Right lobe of liver (tissue), 6 donors: Measurements from ENCODE around the gene PCSK4. TPM values are rescaled to one million over a fixed set of nuclear protein-coding genes. Genes with fewer than 3 reads are reported as not detected.

ENCODE experiments used
- ATAC-seq, 4 donors: fragments of 200-7000 bp; cut with Tn5 transposase; one replicate each; pipeline ENCODE4 v1.9.1; 2020; ENCODE audit warnings: mild to moderate bottlenecking in 4 of 4, moderate library complexity in 4 of 4
- DNase-seq, 3 donors: peaks; one replicate each; pipeline ENCODE4 v3.0.0-alpha.2; 2020
- H3K27ac ChIP-seq, 3 donors: fragments of 200-600 bp; one replicate each; pipeline ENCODE4 v1.8.0; 2022
- H3K27me3 ChIP-seq, 2 donors: fragments of 200-600 bp; one replicate each; pipeline ENCODE4 v1.8.0; 2022
- H3K36me3 ChIP-seq, 4 donors: fragments of 200-600 bp; sonication (generic) in 1 of 4; one replicate each; pipeline versions ENCODE4 v1.5.1 to v1.8.0; 2017 to 2022; ENCODE audit warnings: control low read depth in 1 of 4
- H3K4me1 ChIP-seq, 4 donors: fragments of 200-600 bp; sonication (generic) in 1 of 4; one replicate each; pipeline versions ENCODE4 v1.5.1 to v1.8.0; 2017 to 2022; ENCODE audit warnings: control low read depth in 1 of 4
- H3K4me3 ChIP-seq, 3 donors: fragments of 200-600 bp; one replicate each; pipeline ENCODE4 v1.8.0; 2022
- H3K9me3 ChIP-seq, 4 donors: fragments of 200-600 bp; sonication (generic) in 1 of 4; one replicate each; pipeline versions ENCODE4 v1.5.1 to v1.8.0; 2017 to 2022; ENCODE audit warnings: control low read depth in 1 of 4
- CTCF ChIP-seq, 4 donors: fragments of 200-600 bp in 3 of 4; fragments of 450-650 bp in 1 of 4; IDR thresholded peaks; one replicate each; pipeline versions ENCODE4 v1.5.1 to v1.8.0; 2016 to 2022; ENCODE audit warnings: antibody characterized with exemption in 4 of 4, mild to moderate bottlenecking in 2 of 4
- POLR2A ChIP-seq: fragments of 450-650 bp; IDR thresholded peaks from one replicate; pipeline ENCODE4 v1.6.1; 2017; ENCODE audit warnings: antibody characterized with exemption, mild to moderate bottlenecking
- WGBS: methylation state at CpG from one replicate; pipeline ENCODE4 v1.1.6; 2018; ENCODE audit warnings: low coverage, low lambda C conversion rate; ENCODE audit not compliant: insufficient coverage; ENCODE audit errors: missing lambda C conversion rate; 5-methylcytosine and 5-hydroxymethylcytosine counted together
- intact Hi-C, 2 donors: fragments of 100-400 bp; cut with DNase I; formaldehyde crosslinking; loops; one replicate each; pipeline versions ENCODE4 v1.11.2 to v1.14.1; 2022
- total RNA-seq, 6 experiments: library from RNA; depleted of rRNA in 2 of 6; stranded (reverse); fragments of >200 nt in 2 of 6; fragmentation: NEBNext Ultra II Directional in 3 of 6; extraction: Animal tissue kit (Norgen Biotek cat#: 25700) in 3 of 6; gene quantifications; one replicate each; pipeline versions ENCODE4 v1.1.0 to v1.2.4, GENCODE V29; 2016 to 2023
- donor health status: DM: no; HTN: yes; CAD: no.
- donor health status: DM: no; HTN: no; CAD: no.
- donor health status: DM: no; HTN: no; CAD: no.
- donor health status: DM: no; HTN: yes; CAD: no.
- donor health status: DM: no; HTN: yes; CAD: no.

Gene PCSK4
- total RNA-seq, 6 experiments from 2014 or later = 2.0 to 8.0 (median 3.6) TPM

GRCh38 chr19:1467490-1468273 lies 22.5 kb downstream of the PCSK4 start:
- intact Hi-C loops = no loop called here
- no peak for ATAC-seq
- Histone ChIP-seq H3K4me1 (peaks cover 0 to 49% (median 10%) of the 10 kb centered on the region in 4 donors), H3K9me3 (no peaks in the 10 kb centered on the region), H3K27me3 (peaks cover 0 to 41% of the 10 kb centered on the region in 2 donors), H3K36me3 (no peaks in the 10 kb centered on the region), H3K27ac (no peak overlapping the region), H3K4me3 (no peak overlapping the region)
- DNase-seq = peak in 2 of 3 donors; percentile 15 to 50
- no peak for TF ChIP-seq CTCF (IDR thresholded peaks at IDR 0.05)
- TF ChIP-seq POLR2A = no peak
- WGBS = no CpG with 5 or more reads among the region's 92 CpGs

- Histone ChIP-seq H3K27me3 (peaks cover 0 to 41% of the 10 kb centered on the region in 2 donors), H3K9me3 (no peaks in the 10 kb centered on the region), H3K27ac (no peak overlapping the region), H3K36me3 (no peaks in the 10 kb centered on the region), H3K4me3 (no peak overlapping the region), H3K4me1 (peaks cover 0 to 49% (median 10%) of the 10 kb centered on the region in 4 donors)
- intact Hi-C loops = no loop called here
- no CpG with 5 or more reads among the region's 36 CpGs for WGBS
- DNase-seq = peak in 1 of 3 donors; percentile 24
- TF ChIP-seq POLR2A (no peak), CTCF (IDR thresholded peaks at IDR 0.05) (no peak)
- ATAC-seq = no peak
Observed at GRCh38 chr19:1467215-1467489, 23.0 kb downstream of the PCSK4 start.

- Histone ChIP-seq H3K4me1 (peaks cover 0 to 49% (median 10%) of the 10 kb centered on the region in 4 donors), H3K36me3 (no peaks in the 10 kb centered on the region), H3K9me3 (no peaks in the 10 kb centered on the region), H3K27me3 (peaks cover 0 to 38% of the 10 kb centered on the region in 2 donors), H3K4me3 (no peak overlapping the region), H3K27ac (no peak overlapping the region)
- ATAC-seq (no peak), DNase-seq (peak in 2 of 3 donors; percentile 17 to 50)
- TF ChIP-seq CTCF (IDR thresholded peaks at IDR 0.05) = no peak
- no peak for TF ChIP-seq POLR2A
- 82% methylated on average over 4 of the region's 70 CpGs for WGBS
- intact Hi-C loops = no loop called here
Observed at GRCh38 chr19:1466461-1467214, 23.5 kb downstream of the PCSK4 start.

GRCh38 chr19:1466018-1466460 lies 24.1 kb downstream of the PCSK4 start:
- Histone ChIP-seq H3K27me3 (peaks cover 0 to 33% of the 10 kb centered on the region in 2 donors), H3K36me3 (no peaks in the 10 kb centered on the region), H3K4me3 (no peak overlapping the region), H3K9me3 (no peaks in the 10 kb centered on the region), H3K4me1 (peaks cover 0 to 44% (median 8%) of the 10 kb centered on the region in 4 donors), H3K27ac (no peak overlapping the region)
- TF ChIP-seq CTCF (IDR thresholded peaks at IDR 0.05) = no peak
- TF ChIP-seq POLR2A = no peak
- 73% methylated on average over 3 of the region's 41 CpGs for WGBS
- intact Hi-C loops = no loop called here
- DNase-seq (peak in 1 of 3 donors; percentile 56), ATAC-seq (no peak)
